Neuronal stem cell (in vitro differentiated cells): ENCODE results near the gene PLXDC2.

Source experiments
- DNase-seq: peaks from one replicate; pipeline ENCODE4 v3.0.0-alpha.2; 2013; ENCODE audit warnings: low spot score
- H2AFZ ChIP-seq: one replicate; pipeline ENCODE4 v1.6.1; 2013; ENCODE audit warnings: mild to moderate bottlenecking, low read length, inconsistent platforms
- H2AK5ac ChIP-seq: 2 replicates; pipeline ENCODE4 v1.6.1; 2013; ENCODE audit warnings: low read depth, mild to moderate bottlenecking, inconsistent platforms, low read length, moderate library complexity, mixed read lengths
- H2BK120ac ChIP-seq: 2 replicates; pipeline ENCODE4 v1.6.1; 2013; ENCODE audit warnings: low read depth, mild to moderate bottlenecking, inconsistent platforms, low read length, moderate library complexity, mixed read lengths
- H2BK12ac ChIP-seq: one replicate; pipeline ENCODE4 v1.6.1; 2013; ENCODE audit warnings: low read length, inconsistent platforms
- H2BK15ac ChIP-seq: 2 replicates; pipeline ENCODE4 v1.6.1; 2013; ENCODE audit warnings: mild to moderate bottlenecking, low read length, inconsistent platforms, mixed read lengths
- H2BK5ac ChIP-seq: one replicate; pipeline ENCODE4 v1.6.1; 2013; ENCODE audit warnings: inconsistent platforms, mild to moderate bottlenecking, low read length, moderate library complexity
- H3K14ac ChIP-seq: one replicate; pipeline ENCODE4 v1.6.1; 2013; ENCODE audit warnings: low read length, inconsistent platforms
- H3K18ac ChIP-seq: 2 replicates; pipeline ENCODE4 v1.6.1; 2013; ENCODE audit warnings: low read length, inconsistent platforms
- H3K23ac ChIP-seq: 2 replicates; pipeline ENCODE4 v1.6.1; 2013; ENCODE audit warnings: low read depth, mild to moderate bottlenecking, mixed read lengths, low read length, inconsistent platforms; ENCODE audit not compliant: poor library complexity
- H3K27ac ChIP-seq: replicated peaks from 3 replicates; pipeline ENCODE4 v1.5.1; 2013; ENCODE audit warnings: low read length, inconsistent platforms
- H3K27me3 ChIP-seq, 3 experiments: 2 replicates each; pipeline ENCODE4 v1.6.1; 2013; ENCODE audit warnings: low read length in 3 of 3, mild to moderate bottlenecking in 2 of 3, inconsistent platforms in 1 of 3, low read depth in 1 of 3, mixed read lengths in 1 of 3, moderate library complexity in 1 of 3; ENCODE audit not compliant: control insufficient read depth in 3 of 3, insufficient read depth in 3 of 3
- H3K36me3 ChIP-seq, 2 donors: replicated peaks in 1 of 2; 2 replicates each; pipeline ENCODE4 v1.6.1; 2013; ENCODE audit warnings: low read length in 2 of 2; ENCODE audit not compliant: control insufficient read depth in 2 of 2, insufficient read depth in 2 of 2
- H3K4ac ChIP-seq: 2 replicates; pipeline ENCODE4 v1.6.1; 2013; ENCODE audit warnings: inconsistent platforms, mild to moderate bottlenecking, low read length, moderate library complexity
- H3K4me1 ChIP-seq, 2 donors: 1 replicate in 1 of 2; 2 replicates in 1 of 2; pipeline ENCODE4 v1.6.1; 2013; ENCODE audit warnings: low read length in 2 of 2, low read depth in 1 of 2; ENCODE audit not compliant: control insufficient read depth in 2 of 2, insufficient read depth in 1 of 2
- H3K4me2 ChIP-seq: one replicate; pipeline ENCODE4 v1.6.1; 2013; ENCODE audit warnings: mild to moderate bottlenecking, low read length, inconsistent platforms; ENCODE audit not compliant: insufficient read depth, poor library complexity, severe bottlenecking
- H3K4me3 ChIP-seq, 2 donors: 2 replicates each; pipeline ENCODE4 v1.5.1; 2013; ENCODE audit warnings: low read length in 2 of 2, mild to moderate bottlenecking in 2 of 2, inconsistent platforms in 1 of 2, moderate library complexity in 1 of 2
- H3K79me1 ChIP-seq: one replicate; pipeline ENCODE4 v1.6.1; 2013; ENCODE audit warnings: low read depth, mild to moderate bottlenecking, inconsistent platforms, low read length, moderate library complexity
- H3K9ac ChIP-seq: one replicate; pipeline ENCODE4 v1.6.1; 2013; ENCODE audit warnings: mild to moderate bottlenecking, low read depth, low read length, inconsistent platforms; ENCODE audit not compliant: poor library complexity
- H3K9me3 ChIP-seq, 2 donors: replicated peaks in 1 of 2; 2 replicates each; pipeline versions ENCODE3 to v1.6.1; 2013; ENCODE audit warnings: low read length in 2 of 2, mild to moderate bottlenecking in 2 of 2, inconsistent platforms in 1 of 2, low read depth in 1 of 2, mixed read lengths in 1 of 2, moderate library complexity in 1 of 2; ENCODE audit not compliant: control insufficient read depth in 2 of 2, insufficient read depth in 1 of 2
- H4K8ac ChIP-seq: one replicate; pipeline ENCODE4 v1.6.1; 2013; ENCODE audit warnings: low read depth, mild to moderate bottlenecking, inconsistent platforms, low read length, moderate library complexity
- H4K91ac ChIP-seq: one replicate; pipeline ENCODE4 v1.6.1; 2013; ENCODE audit warnings: low read length, low read depth, mild to moderate bottlenecking, inconsistent platforms; ENCODE audit not compliant: poor library complexity
- WGBS, 2 donors: extraction: QIAGEN DNeasy Blood & Tissue Kit; methylation state at CpG; one replicate each; pipeline ENCODE4 v1.1.7; 2013; ENCODE audit warnings: missing lambda C conversion rate in 2 of 2, mixed read lengths in 1 of 2; ENCODE audit not compliant: insufficient read length in 2 of 2, insufficient replicate concordance in 1 of 2; ENCODE audit errors: extremely low coverage in 2 of 2; 5-methylcytosine and 5-hydroxymethylcytosine counted together

PLXDC2 gene

GRCh38 chr10:19917751-19918478, 101.7 kb downstream of the PLXDC2 start:
- no peak overlapping the region for H3K23ac ChIP-seq
- no peak for DNase-seq

GRCh38 chr10:19918794-19919193, 102.6 kb downstream of the PLXDC2 start:
- H3K4me3 ChIP-seq, result no peak overlapping the region
- no peak overlapping the region for H4K91ac ChIP-seq
- no peak overlapping the region for H3K9ac ChIP-seq
- no CpG with 5 or more reads among the region's 4 CpGs for WGBS, 2 donors
- no peak overlapping the region for H4K8ac ChIP-seq
- peaks cover 8% of the 10 kb centered on the region for H3K79me1 ChIP-seq
- no peak overlapping the region for H2AFZ ChIP-seq
- no peaks in the 10 kb centered on the region for H3K27me3 ChIP-seq
- H2BK15ac ChIP-seq, result no peak overlapping the region
- H3K4me1 ChIP-seq, result peaks cover 3 to 6% of the 10 kb centered on the region in 2 donors
- DNase-seq, result no peak
- H2BK120ac ChIP-seq, result no peak overlapping the region
- H3K4me2 ChIP-seq, result no peak overlapping the region
- H3K18ac ChIP-seq, result no peak overlapping the region
- no peak overlapping the region for H3K14ac ChIP-seq
- H3K4ac ChIP-seq, result no peak overlapping the region
- H2BK12ac ChIP-seq, result no peak overlapping the region
- no peaks in the 10 kb centered on the region for H3K9me3 ChIP-seq
- no peak overlapping the region for H3K27ac ChIP-seq
- H3K23ac ChIP-seq, result no peak overlapping the region
- H3K36me3 ChIP-seq, result no peaks in the 10 kb centered on the region
- no peak overlapping the region for H2AK5ac ChIP-seq
- H2BK5ac ChIP-seq, result no peak overlapping the region

More at GRCh38 chr10:19917751-19918478, 101.7 kb downstream of the PLXDC2 start:
- Histone ChIP-seq H2BK12ac (no peak overlapping the region), H3K79me1 (peaks cover 8% of the 10 kb centered on the region), H2BK15ac (no peak overlapping the region), H3K4me1 (peaks cover 3 to 6% of the 10 kb centered on the region in 2 donors), H3K27me3 (no peaks in the 10 kb centered on the region), H3K27ac (no peak overlapping the region), H3K18ac (no peak overlapping the region), H3K14ac (no peak overlapping the region), H4K8ac (no peak overlapping the region), H3K4me2 (no peak overlapping the region), H3K9ac (no peak overlapping the region), H3K4me3 (no peak overlapping the region), H3K4ac (no peak overlapping the region), H2BK5ac (no peak overlapping the region), H2AFZ (no peak overlapping the region), H2AK5ac (no peak overlapping the region), H4K91ac (no peak overlapping the region), H3K36me3 (no peaks in the 10 kb centered on the region), H2BK120ac (no peak overlapping the region), H3K9me3 (no peaks in the 10 kb centered on the region)
- no CpG with 5 or more reads among the region's 3 CpGs for WGBS, 2 donors

GRCh38 chr10:19919671-19920070, 103.4 kb downstream of the PLXDC2 start:
- Histone ChIP-seq H3K4me3 (no peak overlapping the region), H2BK12ac (no peak overlapping the region), H2AFZ (no peak overlapping the region), H3K79me1 (peaks cover 8% of the 10 kb centered on the region), H3K36me3 (no peaks in the 10 kb centered on the region), H3K18ac (no peak overlapping the region), H3K4me1 (peaks cover 3 to 6% of the 10 kb centered on the region in 2 donors), H4K8ac (no peak overlapping the region), H4K91ac (no peak overlapping the region), H2BK120ac (no peak overlapping the region), H3K14ac (no peak overlapping the region), H3K4ac (no peak overlapping the region), H2BK5ac (no peak overlapping the region), H2AK5ac (no peak overlapping the region), H3K27me3 (no peaks in the 10 kb centered on the region), H2BK15ac (no peak overlapping the region), H3K9ac (no peak overlapping the region), H3K27ac (no peak overlapping the region), H3K23ac (peak overlapping the region; percentile 75), H3K4me2 (no peak overlapping the region), H3K9me3 (no peaks in the 10 kb centered on the region)
- DNase-seq, result no peak
- no CpG with 5 or more reads among the region's 2 CpGs for WGBS, 2 donors

- Histone ChIP-seq H3K14ac (no peak overlapping the region), H3K9me3 (no peaks in the 10 kb centered on the region), H2BK12ac (no peak overlapping the region), H3K27ac (no peak overlapping the region), H4K8ac (no peak overlapping the region), H3K18ac (peak overlapping the region; percentile 24), H3K79me1 (peaks cover 8% of the 10 kb centered on the region), H2AFZ (no peak overlapping the region), H3K4ac (peak overlapping the region; percentile 80), H3K4me3 (no peak overlapping the region), H2AK5ac (peak overlapping the region; percentile 74), H3K9ac (peak overlapping the region; percentile 3), H3K27me3 (no peaks in the 10 kb centered on the region), H3K4me2 (no peak overlapping the region), H3K23ac (peak overlapping the region; percentile 75), H2BK120ac (no peak overlapping the region), H2BK5ac (no peak overlapping the region), H4K91ac (no peak overlapping the region), H3K36me3 (no peaks in the 10 kb centered on the region), H2BK15ac (no peak overlapping the region), H3K4me1 (peaks cover 3 to 7% of the 10 kb centered on the region in 2 donors)
- DNase-seq, result no peak
- WGBS, 2 donors, result no CpG with 5 or more reads among the region's 4 CpGs
Observed at GRCh38 chr10:19920075-19920726, 104.0 kb downstream of the PLXDC2 start.
